ENCODE data around the gene ENTPD6. TPM values are rescaled to one million over a fixed set of nuclear protein-coding genes. Genes with fewer than 3 reads are reported as not detected.

The ENTPD6 gene
- total and polyA plus RNA-seq, 9 donors = 34.9 to 73.8 (median 47.1) TPM

- Histone ChIP-seq H3K27ac (peak overlapping the region in 1 of 2 donors; percentile 41), H3K4me3 (no peak overlapping the region), H3K4me1 (ENCODE audit: insufficient read depth) (peaks cover 35% of the 10 kb centered on the region), H3K27me3 (no peaks in the 10 kb centered on the region), H3K9me3 (no peaks in the 10 kb centered on the region), H3K36me3 (no peaks in the 10 kb centered on the region)
- intact Hi-C loops (cut with DNase I) = loop anchor here in 3 of 4 donors (5.0 to 10.0 kb wide), 5 partner anchors 54 to 204 kb away; partner anchors contain the start of genes ABHD12 (in 3 of the 3), ACSS1 (in 2 of the 3), APMAP (in 1 of the 3) and PYGB (in 1 of the 3)
- peak in 4 of 5 donors; percentile 56 to 75 (median 62) for DNase-seq
- 13 to 18% (median 15%) methylated on average over 1 of the region's 1 CpG for WGBS, 3 donors
- TF ChIP-seq EP300 (IDR thresholded peaks at IDR 0.05) (no peak), CTCF (IDR thresholded peaks at IDR 0.05) (no peak), POLR2A (IDR thresholded peaks at IDR 0.05) (no peak)
Measured at GRCh38 chr20:25191051-25191450, 4.5 kb upstream of the ENTPD6 start.

DNA sequence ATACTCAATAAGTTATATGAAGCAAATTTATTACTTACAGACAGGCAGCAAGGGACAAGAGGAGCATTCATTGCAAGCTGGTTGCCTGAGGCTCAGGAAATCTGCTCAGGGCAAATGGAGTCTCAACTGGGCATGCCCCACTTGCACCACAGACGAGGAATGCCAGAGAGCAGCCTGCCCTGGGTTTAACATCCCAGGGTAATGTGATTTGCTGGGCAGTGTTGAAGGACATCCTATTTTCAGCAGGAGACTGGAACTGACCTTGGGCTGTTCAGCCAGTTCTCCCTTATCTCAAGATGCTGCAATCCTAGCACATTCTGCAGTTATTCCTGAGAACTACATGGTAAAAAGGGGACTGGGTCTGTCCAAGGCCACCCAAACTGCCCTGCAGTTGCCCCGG lies 3.8 kb upstream of the ENTPD6 start:
- no peak overlapping the region for H3K4me3 ChIP-seq
- intact Hi-C loops (cut with DNase I) = loop anchor here in 3 of 4 donors (5.0 to 10.0 kb wide), 5 partner anchors 53 to 203 kb away; partner anchors contain the start of genes ABHD12 (in 3 of the 3), ACSS1 (in 2 of the 3), APMAP (in 1 of the 3) and PYGB (in 1 of the 3)
- WGBS, 3 donors = 8 to 17% (median 10%) methylated on average over 2 of the region's 2 CpGs
- H3K27me3 ChIP-seq = no peaks in the 10 kb centered on the region
- H3K9me3 ChIP-seq = no peaks in the 10 kb centered on the region
- H3K27ac ChIP-seq = peak overlapping the region in 1 of 2 donors; percentile 41
- H3K36me3 ChIP-seq = no peaks in the 10 kb centered on the region
- TF ChIP-seq CTCF (IDR thresholded peaks at IDR 0.05) (no peak), POLR2A (IDR thresholded peaks at IDR 0.05) (no peak), EP300 (IDR thresholded peaks at IDR 0.05) (no peak)
- peak in 2 of 5 donors; percentile 48 to 59 for DNase-seq
- H3K4me1 ChIP-seq (ENCODE audit: insufficient read depth) = peaks cover 37% of the 10 kb centered on the region

DNA sequence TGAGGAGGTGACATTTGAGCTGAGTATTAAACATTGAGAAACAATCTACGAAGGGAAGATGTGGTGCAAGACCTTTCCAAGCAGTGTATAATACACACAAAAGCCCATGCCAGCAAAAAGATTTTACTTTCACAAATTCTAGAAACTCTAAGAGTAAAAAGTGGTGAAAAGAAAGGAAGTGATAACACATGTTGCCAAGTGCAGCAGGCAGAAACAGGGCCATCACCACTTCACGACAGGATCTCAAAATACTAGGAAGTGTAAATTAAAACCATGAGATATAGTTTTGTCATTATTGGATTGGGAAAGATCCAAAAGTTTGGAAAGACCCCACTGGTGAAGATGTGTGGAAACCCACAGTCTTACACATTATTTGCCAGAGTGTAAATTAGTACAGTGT lies 1.7 kb upstream of the ENTPD6 start:
- 71 to 77% (median 75%) methylated on average over 2 of the region's 2 CpGs for WGBS, 3 donors
- DNase-seq = no peak
- Histone ChIP-seq H3K27ac (no peak overlapping the region), H3K36me3 (no peaks in the 10 kb centered on the region), H3K4me3 (no peak overlapping the region), H3K9me3 (no peaks in the 10 kb centered on the region), H3K27me3 (no peaks in the 10 kb centered on the region), H3K4me1 (ENCODE audit: insufficient read depth) (peaks cover 24% of the 10 kb centered on the region)
- intact Hi-C loops (cut with DNase I) = loop anchor here in 3 of 4 donors (5.0 to 10.0 kb wide), 5 partner anchors 51 to 201 kb away; partner anchors contain the start of genes ABHD12 (in 3 of the 3), ACSS1 (in 2 of the 3), APMAP (in 1 of the 3) and PYGB (in 1 of the 3)
- TF ChIP-seq EP300 (IDR thresholded peaks at IDR 0.05) = no peak
- no peak for TF ChIP-seq POLR2A (IDR thresholded peaks at IDR 0.05)
- no peak for TF ChIP-seq CTCF (IDR thresholded peaks at IDR 0.05)

DNA sequence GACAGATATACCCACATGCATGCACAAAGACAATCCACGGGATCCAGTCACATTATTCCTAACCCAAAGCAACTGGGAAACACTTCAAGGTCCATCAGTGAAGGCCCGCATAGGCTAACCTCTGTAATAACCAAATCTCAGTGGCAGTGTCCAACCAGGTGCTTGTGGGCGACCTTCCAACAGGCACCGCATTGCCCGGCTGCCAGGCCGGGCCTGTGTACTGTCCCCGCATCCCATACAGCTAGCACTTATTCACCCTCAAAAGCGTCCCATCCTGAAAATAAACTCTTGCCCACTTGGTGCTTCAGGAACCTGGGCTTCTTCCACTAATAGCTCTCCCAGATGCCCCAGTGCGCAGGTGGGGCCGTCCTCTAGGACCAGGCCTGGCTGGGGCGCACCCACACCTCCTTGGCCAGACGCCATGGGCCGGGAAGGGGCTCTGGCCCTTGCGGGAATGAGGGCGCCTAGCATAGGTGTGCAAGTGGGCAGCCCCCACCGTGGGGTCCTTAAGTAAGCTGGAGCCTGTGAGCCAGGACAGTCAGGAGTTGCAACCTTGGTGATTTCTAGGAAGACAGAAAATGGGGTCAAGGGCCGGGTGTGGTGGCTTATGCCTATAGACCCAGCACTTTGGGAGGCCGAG lies 1.1 kb upstream of the ENTPD6 start:
- intact Hi-C loops (cut with DNase I) = loop anchor here in 3 of 4 donors (5.0 to 10.0 kb wide), 5 partner anchors 50 to 200 kb away; partner anchors contain the start of genes ABHD12 (in 3 of the 3), ACSS1 (in 2 of the 3), APMAP (in 1 of the 3) and PYGB (in 1 of the 3)
- Histone ChIP-seq H3K4me1 (ENCODE audit: insufficient read depth) (peaks cover 24% of the 10 kb centered on the region), H3K9me3 (no peaks in the 10 kb centered on the region), H3K27me3 (no peaks in the 10 kb centered on the region), H3K4me3 (no peak overlapping the region), H3K36me3 (no peaks in the 10 kb centered on the region), H3K27ac (peak overlapping the region in 1 of 2 donors; percentile 75)
- peak in 4 of 5 donors; percentile 36 to 71 (median 64) for DNase-seq
- no peak for TF ChIP-seq POLR2A (IDR thresholded peaks at IDR 0.05)
- TF ChIP-seq CTCF (IDR thresholded peaks at IDR 0.05) = no peak
- no peak for TF ChIP-seq EP300 (IDR thresholded peaks at IDR 0.05)
- 84 to 88% (median 87%) methylated on average over 18 of the region's 18 CpGs for WGBS, 3 donors

All from ovary (tissue), 9 donors.